Activated B cell treated with CpG ODN at 0.5 μM for 24 hours (primary cell): Measurements from ENCODE around the gene MLLT3. TPM values are rescaled to one million over a fixed set of nuclear protein-coding genes. Genes with fewer than 3 reads are reported as not detected.

ENCODE experiments used
- ATAC-seq: fragments of 200-7000 bp; cut with Tn5 transposase; one replicate; pipeline ENCODE4 v1.10.0; 2021; ENCODE audit warnings: low read depth, mild to moderate bottlenecking, moderate library complexity
- CTCF ChIA-PET: fragments of 350-600 bp; sonication (Branson Sonifier 250); formaldehyde crosslinking; loops from one replicate; lab custom pipeline; 2021; ENCODE audit warnings: antibody characterized with exemption; lab: Charles Lee
- POLR2A ChIA-PET: fragments of 350-600 bp; sonication (Branson Sonifier 250); formaldehyde crosslinking; loops from one replicate; lab custom pipeline; 2021; ENCODE audit warnings: antibody characterized with exemption; lab: Charles Lee
- DNase-seq: peaks from one replicate; pipeline ENCODE4 v3.0.0; 2022
- H3K27ac Mint-ChIP-seq: one replicate; pipeline ENCODE4 v1.8.0; 2020; ENCODE audit warnings: mixed read lengths
- H3K27me3 Mint-ChIP-seq: one replicate; pipeline ENCODE4 v1.8.0; 2021; ENCODE audit warnings: mixed read lengths
- H3K36me3 Mint-ChIP-seq: one replicate; pipeline ENCODE4 v1.8.0; 2021; ENCODE audit warnings: low read depth, mixed read lengths
- H3K4me1 Mint-ChIP-seq: one replicate; pipeline ENCODE4 v1.8.0; 2021; ENCODE audit warnings: mixed read lengths
- H3K4me3 Mint-ChIP-seq: one replicate; pipeline ENCODE4 v1.8.0; 2020; ENCODE audit warnings: mild to moderate bottlenecking, mixed read lengths
- H3K9me3 Mint-ChIP-seq: one replicate; pipeline ENCODE4 v1.8.0; 2020; ENCODE audit warnings: mixed read lengths
- intact Hi-C: fragments of 100-400 bp; cut with micrococcal nuclease; formaldehyde crosslinking; loops from one replicate; pipeline ENCODE4 v1.15.1; 2024
- total RNA-seq: library from RNA; stranded (reverse); gene quantifications from 2 replicates; pipeline ENCODE4 v1.2.3, GENCODE V29; 2022
- TF ChIP-seq, protein P1 (sequence below): fragments of 200-600 bp; IDR thresholded peaks from one replicate; pipeline ENCODE4 v1.8.0; 2022; ENCODE audit warnings: antibody characterized with exemption, mild to moderate bottlenecking

Gene MLLT3
- total RNA-seq, 1 donor from 2014 or later, result 1.5 TPM

DNA sequence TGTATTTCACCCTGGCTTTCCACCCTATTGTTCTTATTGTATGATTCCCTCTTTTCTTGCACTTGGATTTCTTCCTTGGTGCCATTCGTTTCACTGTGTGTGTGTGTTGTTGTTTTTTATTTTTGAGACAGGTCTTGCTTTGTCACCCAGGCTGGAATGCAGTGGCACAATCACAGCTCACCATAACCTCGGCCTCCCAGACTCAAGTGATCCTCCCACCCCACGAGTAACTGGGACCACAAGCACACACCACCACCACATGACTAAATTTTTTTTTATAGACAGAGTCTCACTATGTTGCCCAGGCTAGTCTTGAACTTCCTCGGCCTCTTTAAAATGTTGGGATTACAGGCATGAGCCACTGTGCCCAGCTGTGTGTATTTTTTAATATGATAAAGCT, 72.0 kb downstream of the MLLT3 start:
- Mint-ChIP-seq H3K4me1 (peaks cover 11% of the 10 kb centered on the region), H3K9me3 (no peaks in the 10 kb centered on the region), H3K27ac (no peak overlapping the region), H3K36me3 (no peaks in the 10 kb centered on the region), H3K27me3 (peaks cover 1% of the 10 kb centered on the region), H3K4me3 (no peak overlapping the region)
- TF ChIP-seq, protein P1, sequence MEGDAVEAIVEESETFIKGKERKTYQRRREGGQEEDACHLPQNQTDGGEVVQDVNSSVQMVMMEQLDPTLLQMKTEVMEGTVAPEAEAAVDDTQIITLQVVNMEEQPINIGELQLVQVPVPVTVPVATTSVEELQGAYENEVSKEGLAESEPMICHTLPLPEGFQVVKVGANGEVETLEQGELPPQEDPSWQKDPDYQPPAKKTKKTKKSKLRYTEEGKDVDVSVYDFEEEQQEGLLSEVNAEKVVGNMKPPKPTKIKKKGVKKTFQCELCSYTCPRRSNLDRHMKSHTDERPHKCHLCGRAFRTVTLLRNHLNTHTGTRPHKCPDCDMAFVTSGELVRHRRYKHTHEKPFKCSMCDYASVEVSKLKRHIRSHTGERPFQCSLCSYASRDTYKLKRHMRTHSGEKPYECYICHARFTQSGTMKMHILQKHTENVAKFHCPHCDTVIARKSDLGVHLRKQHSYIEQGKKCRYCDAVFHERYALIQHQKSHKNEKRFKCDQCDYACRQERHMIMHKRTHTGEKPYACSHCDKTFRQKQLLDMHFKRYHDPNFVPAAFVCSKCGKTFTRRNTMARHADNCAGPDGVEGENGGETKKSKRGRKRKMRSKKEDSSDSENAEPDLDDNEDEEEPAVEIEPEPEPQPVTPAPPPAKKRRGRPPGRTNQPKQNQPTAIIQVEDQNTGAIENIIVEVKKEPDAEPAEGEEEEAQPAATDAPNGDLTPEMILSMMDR, result no peak
- DNase-seq (no peak), ATAC-seq (no peak)
- intact Hi-C loops, result no loop called here
- CTCF ChIA-PET, result no interaction called here
- POLR2A ChIA-PET, result no interaction called here

DNA sequence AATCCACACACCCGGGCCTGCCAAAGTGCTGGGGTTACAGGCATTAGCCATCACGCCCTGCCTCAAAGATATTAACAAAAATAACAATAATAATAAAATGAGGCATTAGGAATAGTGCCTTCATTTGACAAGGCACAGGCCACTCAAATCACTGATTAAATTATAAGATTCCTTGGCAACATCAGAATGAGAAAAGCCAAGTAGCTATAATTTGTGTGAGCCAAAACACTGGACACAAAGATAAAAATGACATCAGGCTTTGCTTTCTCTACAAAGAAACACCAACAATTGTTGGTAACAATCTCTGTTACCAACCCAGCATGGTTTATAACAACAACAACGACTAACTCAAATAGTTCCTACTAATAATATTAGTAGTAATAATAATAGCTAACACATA, 73.2 kb downstream of the MLLT3 start:
- TF ChIP-seq, protein P1, result no peak
- Mint-ChIP-seq H3K27me3 (no peaks in the 10 kb centered on the region), H3K9me3 (no peaks in the 10 kb centered on the region), H3K4me1 (peaks cover 8% of the 10 kb centered on the region), H3K27ac (no peak overlapping the region), H3K4me3 (no peak overlapping the region), H3K36me3 (no peaks in the 10 kb centered on the region)
- POLR2A ChIA-PET, result no interaction called here
- CTCF ChIA-PET, result no interaction called here
- intact Hi-C loops, result no loop called here
- DNase-seq, result no peak
- ATAC-seq, result no peak

DNA sequence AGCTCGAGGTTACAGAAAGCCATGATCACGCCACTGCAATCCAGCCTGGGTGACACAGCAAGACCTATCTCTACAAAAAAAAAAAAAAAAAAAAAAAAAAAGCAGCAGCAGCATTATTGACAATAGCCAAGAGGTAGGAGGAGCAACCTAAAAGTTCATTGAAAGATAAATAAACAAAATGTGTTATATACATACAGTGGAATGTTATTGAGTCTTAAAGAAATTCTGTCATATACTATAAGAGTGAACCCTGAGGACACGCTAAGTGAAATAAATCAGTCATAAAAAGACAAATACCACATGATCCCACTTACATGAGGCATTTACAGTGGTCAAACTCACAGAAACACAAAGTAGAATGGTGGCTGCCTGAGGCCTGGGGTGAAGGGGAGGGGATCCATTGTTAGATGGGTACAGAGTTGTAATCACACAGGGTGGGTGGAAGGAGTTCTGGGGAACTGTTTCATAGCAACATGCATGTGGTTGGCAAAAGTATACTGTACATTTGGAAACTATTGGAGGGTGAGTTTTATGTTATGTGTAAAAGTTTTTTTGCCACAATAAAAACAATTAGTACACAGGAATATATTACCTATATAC, 77.2 kb downstream of the MLLT3 start:
- DNase-seq (no peak), ATAC-seq (no peak)
- no peaks in the 10 kb centered on the region for H3K27me3 Mint-ChIP-seq
- peaks cover 6% of the 10 kb centered on the region for H3K36me3 Mint-ChIP-seq
- intact Hi-C loops, result no loop called here
- TF ChIP-seq, protein P1, result no peak
- H3K27ac Mint-ChIP-seq, result no peak overlapping the region
- no peak overlapping the region for H3K4me3 Mint-ChIP-seq
- H3K4me1 Mint-ChIP-seq, result no peaks in the 10 kb centered on the region
- POLR2A ChIA-PET, result no interaction called here
- peaks cover 11% of the 10 kb centered on the region for H3K9me3 Mint-ChIP-seq
- CTCF ChIA-PET, result no interaction called here

DNA sequence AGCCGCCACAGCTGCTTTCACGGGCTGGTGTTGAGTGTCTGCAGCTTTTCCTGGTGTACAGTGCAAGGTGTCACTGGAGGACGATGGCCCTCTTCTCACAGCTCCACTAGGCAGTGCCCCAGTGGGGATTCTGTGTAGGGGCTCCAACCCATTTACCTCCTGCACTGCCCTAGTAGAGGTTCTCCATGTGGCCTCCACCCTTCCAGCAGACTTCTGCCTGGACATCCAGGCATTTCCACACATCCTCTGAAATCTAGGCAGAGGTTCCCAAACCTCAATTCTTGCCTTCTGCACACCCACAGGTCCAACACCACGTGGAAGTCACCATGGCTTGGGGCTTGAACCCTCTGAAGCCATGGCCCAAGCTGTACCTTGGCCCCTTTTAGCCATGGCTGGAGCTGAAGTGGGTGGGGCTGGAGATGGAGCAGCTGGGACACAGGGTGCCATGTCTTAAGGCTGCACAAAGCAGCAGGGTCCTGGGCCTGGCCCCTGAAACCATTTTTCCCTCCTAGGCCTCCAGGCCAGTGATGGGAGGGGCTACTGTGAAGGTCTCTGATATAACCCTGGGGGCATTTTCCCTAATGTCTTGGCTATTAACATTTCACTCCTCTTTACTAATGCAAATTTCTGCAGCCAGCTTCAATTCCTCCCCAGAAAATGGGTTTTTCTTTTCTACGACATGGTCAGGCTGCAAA, 82.0 kb downstream of the MLLT3 start:
- Mint-ChIP-seq H3K27ac (no peak overlapping the region), H3K4me3 (no peak overlapping the region), H3K27me3 (no peaks in the 10 kb centered on the region), H3K4me1 (no peaks in the 10 kb centered on the region), H3K36me3 (peaks cover 8% of the 10 kb centered on the region), H3K9me3 (peaks cover 19% of the 10 kb centered on the region)
- intact Hi-C loops, result no loop called here
- POLR2A ChIA-PET, result no interaction called here
- ATAC-seq (no peak), DNase-seq (no peak)
- TF ChIP-seq, protein P1, result no peak
- CTCF ChIA-PET, result no interaction called here

DNA sequence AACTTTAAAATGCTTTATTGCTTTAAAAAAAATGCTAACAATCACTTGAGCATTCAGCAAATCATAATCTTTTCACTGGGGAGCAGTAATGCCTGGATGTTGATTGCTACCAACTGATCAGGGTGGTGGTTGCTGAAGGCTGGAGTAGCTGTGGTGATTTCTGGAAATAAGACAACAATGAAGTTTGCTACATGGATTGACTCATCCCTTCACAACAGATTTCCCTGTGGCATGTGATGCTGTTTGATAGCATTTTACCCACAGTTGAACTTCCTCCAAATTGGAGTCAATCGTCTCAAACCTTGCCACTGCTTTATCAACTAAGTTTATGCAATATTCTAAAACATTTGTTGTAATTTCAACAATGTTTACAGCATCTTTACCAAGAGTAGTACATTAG, 83.3 kb downstream of the MLLT3 start:
- Mint-ChIP-seq H3K4me1 (no peaks in the 10 kb centered on the region), H3K36me3 (peaks cover 8% of the 10 kb centered on the region), H3K4me3 (no peak overlapping the region)

More for the DNA sequence above, 83.3 kb downstream of the MLLT3 start:
- ChIA-PET CTCF (no interaction called here), POLR2A (no interaction called here)
- no peak for DNase-seq
- TF ChIP-seq, protein P1, result no peak
- no peaks in the 10 kb centered on the region for H3K27me3 Mint-ChIP-seq
- intact Hi-C loops, result no loop called here
- no peak for ATAC-seq
- peaks cover 19% of the 10 kb centered on the region for H3K9me3 Mint-ChIP-seq
- H3K27ac Mint-ChIP-seq, result no peak overlapping the region
